AG04450 (cell line): ENCODE results near the gene TMEM117. TPM values are rescaled to one million over a fixed set of nuclear protein-coding genes. Genes with fewer than 3 reads are reported as not detected.

Experiments used
- CTCF ChIA-PET: fragments of 300-600, 350-600 bp; formaldehyde crosslinking; extraction: SDS; loops from one replicate; lab custom pipeline; 2022; ENCODE audit warnings: antibody characterized with exemption, inconsistent platforms; lab: Charles Lee
- POLR2A ChIA-PET: fragments of 350-600 bp; formaldehyde crosslinking; extraction: SDS; loops from one replicate; lab custom pipeline; 2021; ENCODE audit warnings: antibody characterized with exemption, inconsistent platforms; lab: Yijun Ruan, JAX
- DNase-seq: peaks from one replicate; pipeline ENCODE4 v3.0.0-alpha.2; 2011; ENCODE audit warnings: low read depth, low spot score
- H3K27ac ChIP-seq: one replicate; pipeline ENCODE4 v1.5.1; 2012; ENCODE audit warnings: low read depth, low read length, control low read depth
- H3K27me3 ChIP-seq: one replicate; pipeline ENCODE4 v1.6.0; 2012; ENCODE audit warnings: low read length; ENCODE audit not compliant: control insufficient read depth, insufficient read depth
- H3K4me3 ChIP-seq: 2 replicates; pipeline ENCODE4 v1.5.1; 2011; ENCODE audit warnings: mild to moderate bottlenecking, low read depth, low read length, control low read depth
- H3K9me3 ChIP-seq: 2 replicates; pipeline ENCODE4 v1.5.1; 2012; ENCODE audit warnings: low read length; ENCODE audit not compliant: control insufficient read depth, insufficient read depth
- CTCF ChIP-seq: IDR thresholded peaks from 2 replicates; pipeline ENCODE4 v1.5.1; 2011; ENCODE audit warnings: low read depth, low read length, control low read depth, inconsistent platforms
- polyA plus RNA-seq: library from polyadenylated mRNA; depleted of rRNA; stranded (reverse); fragments of >200 nt; gene quantifications from 2 replicates; pipeline ENCODE4 v1.2.3, GENCODE V29; 2011

Gene TMEM117
- polyA plus RNA-seq, 1 experiment = 11.3 TPM

DNA sequence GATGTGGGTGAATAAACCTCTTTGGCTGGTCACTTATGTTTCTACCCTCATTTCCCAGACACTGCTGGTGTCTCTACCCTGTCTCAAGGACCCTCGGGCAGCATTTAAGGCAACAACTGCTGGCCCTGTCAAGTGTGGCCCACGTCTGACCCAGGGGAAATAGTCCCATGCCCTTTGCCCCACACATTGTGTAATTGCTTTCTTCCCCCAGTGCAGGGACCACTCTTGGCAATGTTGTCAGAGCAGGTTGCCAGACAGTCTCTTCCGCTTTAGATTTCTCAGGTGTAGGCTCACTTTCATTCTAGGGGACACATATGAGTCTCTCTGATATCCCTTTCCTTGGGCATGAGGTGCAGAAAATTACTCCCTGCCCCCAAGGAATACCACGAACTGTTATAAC is 216.7 kb downstream of the TMEM117 start:
- no peak for DNase-seq
- CTCF ChIA-PET = no interaction called here
- POLR2A ChIA-PET = no interaction called here
- no peak overlapping the region for H3K27ac ChIP-seq
- H3K4me3 ChIP-seq = no peak overlapping the region
- no peaks in the 10 kb centered on the region for H3K9me3 ChIP-seq
- no peaks in the 10 kb centered on the region for H3K27me3 ChIP-seq
- TF ChIP-seq CTCF = no peak

DNA sequence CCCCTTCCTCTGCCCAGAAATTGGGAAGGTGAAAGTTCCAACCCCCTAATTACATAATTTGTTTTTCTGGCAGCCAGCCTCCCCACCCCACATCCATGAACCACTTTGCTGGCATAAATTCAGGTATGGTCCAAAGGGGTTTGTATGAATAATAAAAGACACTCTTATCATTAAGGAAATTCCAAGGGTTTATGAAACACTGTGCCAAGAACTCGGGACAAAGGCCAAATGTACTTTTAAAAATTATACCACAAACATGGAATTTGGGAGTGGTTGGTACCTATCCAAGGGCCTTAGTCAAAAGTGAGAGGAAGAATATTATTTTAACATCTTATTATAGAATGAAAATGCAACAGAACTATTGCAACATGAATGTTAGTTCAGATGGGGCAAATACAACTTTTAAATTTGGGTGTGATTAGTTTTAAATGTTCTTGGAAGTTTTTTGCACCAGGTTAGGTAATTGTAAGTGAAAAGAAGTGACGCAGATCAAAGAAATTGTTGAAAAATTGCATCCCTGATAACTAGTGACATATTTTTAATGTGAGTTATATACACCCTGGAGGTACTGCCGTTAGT is 217.8 kb downstream of the TMEM117 start:
- POLR2A ChIA-PET = no interaction called here
- Histone ChIP-seq H3K4me3 (no peak overlapping the region), H3K27me3 (no peaks in the 10 kb centered on the region), H3K27ac (no peak overlapping the region), H3K9me3 (no peaks in the 10 kb centered on the region)
- no peak for TF ChIP-seq CTCF
- CTCF ChIA-PET = no interaction called here
- DNase-seq = no peak

GRCh38 chr12:44054281-44054680 is 218.4 kb downstream of the TMEM117 start:
- no peak for TF ChIP-seq CTCF
- Histone ChIP-seq H3K27ac (no peak overlapping the region), H3K27me3 (no peaks in the 10 kb centered on the region), H3K9me3 (no peaks in the 10 kb centered on the region), H3K4me3 (no peak overlapping the region)
- POLR2A ChIA-PET = no interaction called here
- no peak for DNase-seq
- CTCF ChIA-PET = no interaction called here

- DNase-seq = no peak
- no peaks in the 10 kb centered on the region for H3K27me3 ChIP-seq
- H3K4me3 ChIP-seq = no peak overlapping the region
- POLR2A ChIA-PET = no interaction called here
- H3K27ac ChIP-seq = no peak overlapping the region
- TF ChIP-seq CTCF = no peak
- no peaks in the 10 kb centered on the region for H3K9me3 ChIP-seq
- CTCF ChIA-PET = no interaction called here
These were observed 222.5 kb downstream of the TMEM117 start for GRCh38 chr12:44058366-44058765.

DNA sequence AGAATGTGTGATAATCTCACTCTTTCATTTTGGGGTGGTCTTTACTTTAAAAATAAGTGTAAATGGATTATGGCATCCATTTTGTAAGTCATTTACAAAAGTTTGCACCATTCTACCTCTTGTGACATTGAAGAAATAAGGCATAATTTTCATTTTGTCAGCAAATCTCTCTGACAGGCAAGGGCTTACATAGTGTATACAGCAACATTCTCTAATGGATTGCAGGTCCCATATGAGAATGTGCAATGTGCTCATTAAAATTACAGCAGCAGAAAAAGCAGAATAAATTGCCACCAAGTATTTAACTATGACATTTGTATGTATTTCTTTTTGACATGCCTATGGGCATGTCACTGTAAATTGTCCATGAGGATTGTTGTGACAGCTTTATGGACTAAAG is 223.6 kb downstream of the TMEM117 start:
- no peaks in the 10 kb centered on the region for H3K27me3 ChIP-seq
- POLR2A ChIA-PET = no interaction called here
- no peak for DNase-seq
- H3K4me3 ChIP-seq = no peak overlapping the region
- no peak for TF ChIP-seq CTCF
- H3K27ac ChIP-seq = no peak overlapping the region
- CTCF ChIA-PET = no interaction called here
- H3K9me3 ChIP-seq = no peaks in the 10 kb centered on the region
